Activated CD8-positive, alpha-beta memory T cell treated with anti-CD3 and anti-CD28 coated beads, Interleukin-2, amount 10 ng/mL, durations not matched to agents 7 days and 5 days (primary cell): ENCODE results near the gene EFNA5. TPM values are rescaled to one million over a fixed set of nuclear protein-coding genes. Genes with fewer than 3 reads are reported as not detected.

Experiments
- ATAC-seq: fragments of 150-1000 bp; cut with Tn5 transposase; one replicate; pipeline ENCODE4 v1.10.0; 2021; ENCODE audit warnings: moderate library complexity
- CTCF ChIA-PET: fragments of 350-600 bp; sonication (Branson Sonifier 250); formaldehyde crosslinking; loops from one replicate; lab custom pipeline; 2021; ENCODE audit warnings: antibody characterized with exemption; lab: Charles Lee
- DNase-seq: peaks from one replicate; pipeline ENCODE4 v3.0.0-alpha.2; 2020
- H3K27ac Mint-ChIP-seq: one replicate; pipeline ENCODE4 v1.8.0; 2021; ENCODE audit warnings: mild to moderate bottlenecking, mixed read lengths
- H3K27me3 Mint-ChIP-seq: one replicate; pipeline ENCODE4 v1.8.0; 2021; ENCODE audit warnings: mixed read lengths
- H3K36me3 Mint-ChIP-seq: one replicate; pipeline ENCODE4 v1.8.0; 2021; ENCODE audit warnings: mild to moderate bottlenecking, mixed read lengths
- H3K4me1 Mint-ChIP-seq: one replicate; pipeline ENCODE4 v1.8.0; 2021; ENCODE audit warnings: mixed read lengths
- H3K4me3 Mint-ChIP-seq: one replicate; pipeline ENCODE4 v1.8.0; 2021; ENCODE audit warnings: mild to moderate bottlenecking, moderate library complexity, mixed read lengths
- H3K9me3 Mint-ChIP-seq: one replicate; pipeline ENCODE4 v1.8.0; 2022; ENCODE audit warnings: low read depth, mixed read lengths
- total RNA-seq, 2 experiments: library from RNA; stranded (reverse); gene quantifications; one replicate each; pipeline ENCODE4 v1.2.3, GENCODE V29; 2021

The EFNA5 gene
- not detected for total RNA-seq

- H3K27me3 Mint-ChIP-seq: peaks cover 82% of the 10 kb centered on the region
- DNase-seq: peak; percentile 56
- CTCF ChIA-PET: interaction anchor here (1.5 kb wide), 1 partner anchor 99 kb away, joined by 5 read pairs; no protein-coding TSS in a partner anchor
- H3K36me3 Mint-ChIP-seq: no peaks in the 10 kb centered on the region
- peak; percentile 54 for ATAC-seq
- peak within 1 kb of the TSS; percentile 40 for H3K27ac Mint-ChIP-seq
- peaks cover 29% of the 10 kb centered on the region for H3K4me1 Mint-ChIP-seq
- H3K9me3 Mint-ChIP-seq: no peaks in the 10 kb centered on the region
- peak within 1 kb of the TSS; percentile 61 for H3K4me3 Mint-ChIP-seq
Measured at GRCh38 chr5:107670932-107671741, at the start of gene EFNA5. EFNA5 (minus strand) TSS chr5:107670937.

- Mint-ChIP-seq H3K27me3 (no peaks in the 10 kb centered on the region), H3K36me3 (no peaks in the 10 kb centered on the region), H3K9me3 (peaks cover 11% of the 10 kb centered on the region), H3K4me1 (no peaks in the 10 kb centered on the region), H3K27ac (no peak overlapping the region), H3K4me3 (no peak overlapping the region)
- CTCF ChIA-PET: no interaction called here
- DNase-seq (no peak), ATAC-seq (no peak)
Measured at GRCh38 chr5:107719034-107719606, 48.4 kb upstream of the EFNA5 start.

GRCh38 chr5:107717816-107718215, 47.1 kb upstream of the EFNA5 start:
- H3K27ac Mint-ChIP-seq: no peak overlapping the region
- H3K27me3 Mint-ChIP-seq: no peaks in the 10 kb centered on the region
- H3K4me1 Mint-ChIP-seq: no peaks in the 10 kb centered on the region
- H3K9me3 Mint-ChIP-seq: peaks cover 9% of the 10 kb centered on the region
- ATAC-seq (no peak), DNase-seq (no peak)
- no peaks in the 10 kb centered on the region for H3K36me3 Mint-ChIP-seq
- H3K4me3 Mint-ChIP-seq: no peak overlapping the region
- CTCF ChIA-PET: no interaction called here

GRCh38 chr5:107713228-107713627, 42.5 kb upstream of the EFNA5 start:
- ATAC-seq: no peak
- Mint-ChIP-seq H3K4me3 (no peak overlapping the region), H3K9me3 (peaks cover 3% of the 10 kb centered on the region), H3K27me3 (no peaks in the 10 kb centered on the region), H3K27ac (no peak overlapping the region), H3K4me1 (no peaks in the 10 kb centered on the region), H3K36me3 (no peaks in the 10 kb centered on the region)
- CTCF ChIA-PET: no interaction called here
- DNase-seq: no peak

- no peak overlapping the region for H3K4me3 Mint-ChIP-seq
- no peak for DNase-seq
- no peaks in the 10 kb centered on the region for H3K27me3 Mint-ChIP-seq
- ATAC-seq: no peak
- H3K4me1 Mint-ChIP-seq: no peaks in the 10 kb centered on the region
- peaks cover 5% of the 10 kb centered on the region for H3K9me3 Mint-ChIP-seq
- no peak overlapping the region for H3K27ac Mint-ChIP-seq
- CTCF ChIA-PET: no interaction called here
- H3K36me3 Mint-ChIP-seq: no peaks in the 10 kb centered on the region
Measured at GRCh38 chr5:107712359-107712870, 41.7 kb upstream of the EFNA5 start.

- H3K27ac Mint-ChIP-seq: no peak overlapping the region
- no peaks in the 10 kb centered on the region for H3K4me1 Mint-ChIP-seq
- ATAC-seq (no peak), DNase-seq (no peak)
- H3K4me3 Mint-ChIP-seq: no peak overlapping the region
- H3K9me3 Mint-ChIP-seq: peaks cover 2% of the 10 kb centered on the region
- peaks cover 10% of the 10 kb centered on the region for H3K27me3 Mint-ChIP-seq
- H3K36me3 Mint-ChIP-seq: no peaks in the 10 kb centered on the region
- CTCF ChIA-PET: no interaction called here
Measured at GRCh38 chr5:107705402-107706014, 34.8 kb upstream of the EFNA5 start.

- CTCF ChIA-PET: no interaction called here
- no peaks in the 10 kb centered on the region for H3K4me1 Mint-ChIP-seq
- no peaks in the 10 kb centered on the region for H3K36me3 Mint-ChIP-seq
- H3K9me3 Mint-ChIP-seq: peaks cover 2% of the 10 kb centered on the region
- DNase-seq (no peak), ATAC-seq (no peak)
- no peak overlapping the region for H3K27ac Mint-ChIP-seq
- peaks cover 10% of the 10 kb centered on the region for H3K27me3 Mint-ChIP-seq
- no peak overlapping the region for H3K4me3 Mint-ChIP-seq
Measured at GRCh38 chr5:107704681-107705401, 34.1 kb upstream of the EFNA5 start.

GRCh38 chr5:107700481-107700880, 29.7 kb upstream of the EFNA5 start:
- no peaks in the 10 kb centered on the region for H3K4me1 Mint-ChIP-seq

GRCh38 chr5:107699425-107699824, 28.7 kb upstream of the EFNA5 start:
- Mint-ChIP-seq H3K4me3 (no peak overlapping the region), H3K4me1 (no peaks in the 10 kb centered on the region), H3K36me3 (no peaks in the 10 kb centered on the region), H3K27me3 (peaks cover 10% of the 10 kb centered on the region), H3K27ac (no peak overlapping the region), H3K9me3 (no peaks in the 10 kb centered on the region)
- ATAC-seq (no peak), DNase-seq (no peak)
- CTCF ChIA-PET: no interaction called here

More at GRCh38 chr5:107700481-107700880, 29.7 kb upstream of the EFNA5 start:
- Mint-ChIP-seq H3K9me3 (no peaks in the 10 kb centered on the region), H3K27me3 (peaks cover 10% of the 10 kb centered on the region), H3K27ac (no peak overlapping the region), H3K36me3 (no peaks in the 10 kb centered on the region), H3K4me3 (no peak overlapping the region)
- ATAC-seq (no peak), DNase-seq (no peak)
- CTCF ChIA-PET: no interaction called here

GRCh38 chr5:107698286-107698685, 27.5 kb upstream of the EFNA5 start:
- Mint-ChIP-seq H3K27ac (no peak overlapping the region), H3K4me3 (no peak overlapping the region)

GRCh38 chr5:107696498-107696897, 25.8 kb upstream of the EFNA5 start:
- no peaks in the 10 kb centered on the region for H3K9me3 Mint-ChIP-seq
- no peaks in the 10 kb centered on the region for H3K36me3 Mint-ChIP-seq
- H3K27me3 Mint-ChIP-seq: peaks cover 3% of the 10 kb centered on the region
- CTCF ChIA-PET: interaction anchor here (1.3 kb wide), 1 partner anchor 10 kb away, joined by 3 read pairs; no protein-coding TSS in a partner anchor
- DNase-seq (no peak), ATAC-seq (no peak)
- H3K4me3 Mint-ChIP-seq: no peak overlapping the region
- H3K27ac Mint-ChIP-seq: no peak overlapping the region
- H3K4me1 Mint-ChIP-seq: no peaks in the 10 kb centered on the region

More at GRCh38 chr5:107698286-107698685, 27.5 kb upstream of the EFNA5 start:
- Mint-ChIP-seq H3K36me3 (no peaks in the 10 kb centered on the region), H3K27me3 (peaks cover 10% of the 10 kb centered on the region), H3K4me1 (no peaks in the 10 kb centered on the region), H3K9me3 (no peaks in the 10 kb centered on the region)
- CTCF ChIA-PET: no interaction called here
- no peak for DNase-seq
- ATAC-seq: no peak

GRCh38 chr5:107696080-107696479, 25.3 kb upstream of the EFNA5 start:
- Mint-ChIP-seq H3K4me1 (no peaks in the 10 kb centered on the region), H3K36me3 (no peaks in the 10 kb centered on the region), H3K27me3 (peaks cover 3% of the 10 kb centered on the region), H3K27ac (no peak overlapping the region), H3K4me3 (no peak overlapping the region), H3K9me3 (no peaks in the 10 kb centered on the region)
- CTCF ChIA-PET: no interaction called here
- ATAC-seq (no peak), DNase-seq (no peak)

- CTCF ChIA-PET: no interaction called here
- H3K4me3 Mint-ChIP-seq: no peak overlapping the region
- H3K27me3 Mint-ChIP-seq: peaks cover 9% of the 10 kb centered on the region
- ATAC-seq: no peak
- H3K4me1 Mint-ChIP-seq: no peaks in the 10 kb centered on the region
- DNase-seq: no peak
- H3K36me3 Mint-ChIP-seq: no peaks in the 10 kb centered on the region
- peaks cover 2% of the 10 kb centered on the region for H3K9me3 Mint-ChIP-seq
- no peak overlapping the region for H3K27ac Mint-ChIP-seq
Measured at GRCh38 chr5:107687937-107688336, 17.2 kb upstream of the EFNA5 start.
